DOHH2 (cell line): ENCODE data around the gene ARHGAP8.

Experiments
- EZH2phosphoT487 ChIP-seq: fragments of 200-600 bp; sonication (generic); IDR thresholded peaks from 2 replicates; pipeline ENCODE4 v1.6.1; 2017; ENCODE audit warnings: borderline replicate concordance, mild to moderate bottlenecking, antibody characterized with exemption, low read length, moderate library complexity, mixed read lengths
- TF ChIP-seq, protein P1 (sequence below): fragments of 200-600 bp; sonication (generic); IDR thresholded peaks from one replicate; pipeline ENCODE4 v1.5.1; 2014; ENCODE audit warnings: antibody characterized with exemption, mild to moderate bottlenecking, low read depth, low read length; ENCODE audit not compliant: poor library complexity, severe bottlenecking

DNA sequence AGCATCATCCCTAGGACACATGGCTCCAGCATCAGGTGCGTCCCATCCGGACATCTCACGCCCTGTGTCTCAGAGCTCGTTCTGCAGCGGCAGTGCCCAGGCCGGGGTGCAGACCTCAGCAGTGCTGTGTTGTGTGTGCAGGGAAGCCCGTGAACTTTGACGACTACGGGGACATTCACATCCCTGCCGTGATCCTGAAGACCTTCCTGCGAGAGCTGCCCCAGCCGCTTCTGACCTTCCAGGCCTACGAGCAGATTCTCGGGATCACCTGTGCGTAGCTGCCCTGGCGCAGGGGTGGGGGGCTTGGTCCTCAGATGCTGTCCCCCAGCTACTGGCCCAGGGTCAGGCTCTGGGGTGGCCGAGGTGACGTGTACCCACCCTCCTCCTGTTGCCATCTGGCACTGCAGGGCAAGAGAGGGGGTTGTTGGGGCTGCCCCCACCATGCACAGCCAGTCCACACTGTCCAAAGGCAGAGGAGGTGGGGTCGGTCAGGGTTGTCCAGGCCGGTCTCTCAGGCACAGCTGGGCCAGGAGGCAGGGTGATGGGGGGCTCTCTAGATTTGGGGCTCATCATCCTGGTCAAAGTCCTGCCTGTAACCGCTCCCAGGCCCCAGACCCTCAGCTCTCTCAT, 96.5 kb downstream of the ARHGAP8 start:
- TF ChIP-seq, protein P1, sequence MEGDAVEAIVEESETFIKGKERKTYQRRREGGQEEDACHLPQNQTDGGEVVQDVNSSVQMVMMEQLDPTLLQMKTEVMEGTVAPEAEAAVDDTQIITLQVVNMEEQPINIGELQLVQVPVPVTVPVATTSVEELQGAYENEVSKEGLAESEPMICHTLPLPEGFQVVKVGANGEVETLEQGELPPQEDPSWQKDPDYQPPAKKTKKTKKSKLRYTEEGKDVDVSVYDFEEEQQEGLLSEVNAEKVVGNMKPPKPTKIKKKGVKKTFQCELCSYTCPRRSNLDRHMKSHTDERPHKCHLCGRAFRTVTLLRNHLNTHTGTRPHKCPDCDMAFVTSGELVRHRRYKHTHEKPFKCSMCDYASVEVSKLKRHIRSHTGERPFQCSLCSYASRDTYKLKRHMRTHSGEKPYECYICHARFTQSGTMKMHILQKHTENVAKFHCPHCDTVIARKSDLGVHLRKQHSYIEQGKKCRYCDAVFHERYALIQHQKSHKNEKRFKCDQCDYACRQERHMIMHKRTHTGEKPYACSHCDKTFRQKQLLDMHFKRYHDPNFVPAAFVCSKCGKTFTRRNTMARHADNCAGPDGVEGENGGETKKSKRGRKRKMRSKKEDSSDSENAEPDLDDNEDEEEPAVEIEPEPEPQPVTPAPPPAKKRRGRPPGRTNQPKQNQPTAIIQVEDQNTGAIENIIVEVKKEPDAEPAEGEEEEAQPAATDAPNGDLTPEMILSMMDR = no peak
- TF ChIP-seq EZH2phosphoT487 = no peak
